ENCODE results near the gene RAB14. TPM values are rescaled to one million over a fixed set of nuclear protein-coding genes. Genes with fewer than 3 reads are reported as not detected.

RAB14 gene
- 70.3 and 73.2 TPM in 2 replicates for total RNA-seq (2022)
- percentile 96 among the genes with signal in this experiment for Bru-seq, nascent RNA
- BruChase-seq, experiment 1, labeled RNA remaining after a 2-hour chase: percentile 96 among the genes with signal in this experiment
- percentile 97 among the genes with signal in this experiment for BruChase-seq, experiment 2, labeled RNA remaining after a 6-hour chase
- long read RNA-seq, full-length matches to known transcripts: 222 of 239 reads
- long read RNA-seq, partial matches to known transcripts: 3 of 239 reads
- long read RNA-seq, other reads (novel, unspliced or antisense): 14 of 239 reads

GRCh38 chr9:121201738-121202533 lies at the start of gene RAB14:
RAB14 (minus strand) TSS chr9:121201869; CDS start chr9:121193412, 8,457 bp downstream.
- H3K27me3 Mint-ChIP-seq (ENCODE audit: insufficient read depth, unreplicated experiment): no peaks in the 10 kb centered on the region
- BruUV-seq (replicated peaks): no TSS peak
- peak within 1 kb of the TSS; percentile 72 for H3K27ac Mint-ChIP-seq (ENCODE audit: unreplicated experiment)
- ChIA-PET POLR2A (interaction anchor here (0.6 to 1.5 kb wide), 5 partner anchors 14 to 341 kb away, joined by 3 to 7 read pairs (median 5); partner anchors contain the start of gene GSN), CTCF (interaction anchor here (0.6 to 1.2 kb wide), 5 partner anchors 10 to 1102 kb away, joined by 3 to 5 read pairs (median 4); partner anchors contain the start of gene GSN)
- H3K4me1 ChIP-seq: peaks cover 24% of the 10 kb centered on the region
- no peaks in the 10 kb centered on the region for H3K36me3 ChIP-seq (ENCODE audit: control insufficient read depth, insufficient read depth, low read length)
- H3K4me3 ChIP-seq (ENCODE audit: low read depth, low read length): peak within 1 kb of the TSS; percentile 93
- intact Hi-C loops (cut with micrococcal nuclease; ENCODE audit: unreplicated experiment): loop anchor here (2.0 to 5.0 kb wide), 2 partner anchors 15 to 80 kb away; no protein-coding TSS in a partner anchor
- peaks cover 13% of the 10 kb centered on the region for H3K4me1 Mint-ChIP-seq (ENCODE audit: low read depth, unreplicated experiment)
- H3K27me3 ChIP-seq (replicated peaks; ENCODE audit: control insufficient read depth, insufficient read depth, low read length): no peaks in the 10 kb centered on the region
- H3K9me3 ChIP-seq: no peaks in the 10 kb centered on the region
- no peaks in the 10 kb centered on the region for H3K9me3 Mint-ChIP-seq (ENCODE audit: unreplicated experiment)
- DNase-seq: peak; percentile 99
- peak; percentile 43 to 68 for TF ChIP-seq CTCF (IDR thresholded peaks at IDR 0.05; ENCODE audit: insufficient read depth in 1 of 2, low read depth in 1 of 2, low read length in 1 of 2, severe bottlenecking in 1 of 2, unreplicated experiment in 1 of 2)
- H3K36me3 Mint-ChIP-seq (ENCODE audit: insufficient read depth, unreplicated experiment): peaks cover 8% of the 10 kb centered on the region
- H3K4me3 Mint-ChIP-seq (ENCODE audit: unreplicated experiment): peak within 1 kb of the TSS; percentile 83

- intact Hi-C loops (cut with micrococcal nuclease; ENCODE audit: unreplicated experiment): no loop called here
- H3K36me3 ChIP-seq (ENCODE audit: control insufficient read depth, insufficient read depth, low read length): no peaks in the 10 kb centered on the region
- no peak for TF ChIP-seq CTCF (IDR thresholded peaks at IDR 0.05; ENCODE audit: insufficient read depth in 1 of 2, low read depth in 1 of 2, low read length in 1 of 2, severe bottlenecking in 1 of 2, unreplicated experiment in 1 of 2)
- peaks cover 4% of the 10 kb centered on the region; the same call in 1 of the 2 replicates for H3K9me3 ChIP-seq
- no TSS peak for BruUV-seq (replicated peaks)
- ChIA-PET CTCF (interaction anchor here (0.7 kb wide), 1 partner anchor 69 kb away, joined by 3 read pairs; no protein-coding TSS in a partner anchor), POLR2A (interaction anchor here (0.7 kb wide), 1 partner anchor 48 kb away, joined by 7 read pairs; the partner anchor contains the start of gene RAB14)
- Mint-ChIP-seq H3K36me3 (ENCODE audit: insufficient read depth, unreplicated experiment) (no peaks in the 10 kb centered on the region), H3K4me3 (ENCODE audit: unreplicated experiment) (no peak overlapping the region), H3K9me3 (ENCODE audit: unreplicated experiment) (no peaks in the 10 kb centered on the region), H3K27me3 (ENCODE audit: insufficient read depth, unreplicated experiment) (peaks cover 3% of the 10 kb centered on the region), H3K4me1 (ENCODE audit: low read depth, unreplicated experiment) (no peaks in the 10 kb centered on the region), H3K27ac (ENCODE audit: unreplicated experiment) (no peak overlapping the region)
- no peak overlapping the region for H3K4me3 ChIP-seq (ENCODE audit: low read depth, low read length)
- H3K27me3 ChIP-seq (replicated peaks; ENCODE audit: control insufficient read depth, insufficient read depth, low read length): no peaks in the 10 kb centered on the region
- no peaks in the 10 kb centered on the region for H3K4me1 ChIP-seq
- DNase-seq: no peak
These were observed 47.9 kb upstream of the RAB14 start for GRCh38 chr9:121249563-121249962.
